Mesenteric fat pad (tissue), 1 donor: ENCODE measurements around the gene CABYR. TPM values are rescaled to one million over a fixed set of nuclear protein-coding genes. Genes with fewer than 3 reads are reported as not detected.
"Not testable (repeated sequence)": the region's sequence is repeated elsewhere in the genome, so short reads cannot be mapped to it uniquely, and the experiment has no call there.

Experiments used
- DNase-seq: peaks from one replicate; pipeline ENCODE4 v3.0.0-alpha.2; 2020; ENCODE audit warnings: low spot score
- total RNA-seq: library from RNA; stranded (reverse); fragmentation: NEBNext Ultra II Directional; extraction: Animal tissue kit (Norgen Biotek cat#: 25700); gene quantifications from one replicate; pipeline ENCODE4 v1.2.1, GENCODE V29; 2021
- donor health status: DM: yes; HTN: yes; CAD: no.

Gene CABYR
- total RNA-seq, 1 donor from 2014 or later, result 3.1 TPM

- DNase-seq, result no peak
Measured at GRCh38 chr18:24128700-24129099, 10.2 kb upstream of the CABYR start.

GRCh38 chr18:24130494-24130893 is 8.4 kb upstream of the CABYR start:
- no peak for DNase-seq

GRCh38 chr18:24136967-24137373 is 1.9 kb upstream of the CABYR start:
- DNase-seq, result no peak

GRCh38 chr18:24138409-24138788 is 463 bp upstream of the CABYR start:
- no peak for DNase-seq

- no peak for DNase-seq
Measured at GRCh38 chr18:24140697-24141096, 1.8 kb downstream of the CABYR start.

- no peak for DNase-seq
Measured at GRCh38 chr18:24142376-24142775, 3.5 kb downstream of the CABYR start.

GRCh38 chr18:24149591-24149990 is 10.7 kb downstream of the CABYR start:
- DNase-seq, result not testable (repeated sequence)

- DNase-seq, result no peak
Measured at GRCh38 chr18:24153397-24153796, 14.5 kb downstream of the CABYR start.

- no peak for DNase-seq
Measured at GRCh38 chr18:24157855-24158254, 19.0 kb downstream of the CABYR start.

GRCh38 chr18:24160086-24160485 is 21.2 kb downstream of the CABYR start:
- no peak for DNase-seq

GRCh38 chr18:24161304-24161703 is 22.4 kb downstream of the CABYR start:
- DNase-seq, result no peak

- no peak for DNase-seq
Measured at GRCh38 chr18:24168496-24168895, 29.6 kb downstream of the CABYR start.

GRCh38 chr18:24170360-24170759 is 31.5 kb downstream of the CABYR start:
- no peak for DNase-seq

GRCh38 chr18:24173997-24174396 is 35.1 kb downstream of the CABYR start:
- no peak for DNase-seq

GRCh38 chr18:24176727-24177416 is 38.0 kb downstream of the CABYR start:
- DNase-seq, result no peak

- no peak for DNase-seq
Measured at GRCh38 chr18:24177499-24178133, 38.8 kb downstream of the CABYR start.

GRCh38 chr18:24180048-24180447 is 41.2 kb downstream of the CABYR start:
- DNase-seq, result no peak

GRCh38 chr18:24181806-24182205 is 42.9 kb downstream of the CABYR start:
- DNase-seq, result no peak

GRCh38 chr18:24185805-24186204 is 46.9 kb downstream of the CABYR start:
- no peak for DNase-seq

- no peak for DNase-seq
Measured at GRCh38 chr18:24187049-24187448, 48.2 kb downstream of the CABYR start.

GRCh38 chr18:24187689-24188088 is 48.8 kb downstream of the CABYR start:
- DNase-seq, result no peak

GRCh38 chr18:24188120-24188519 is 49.3 kb downstream of the CABYR start:
- no peak for DNase-seq

- DNase-seq, result no peak
Measured at GRCh38 chr18:24189007-24189528, 50.2 kb downstream of the CABYR start.
